ENCODE results near the gene C9orf57.
"Not testable (repeated sequence)": the region's sequence is repeated elsewhere in the genome, so short reads cannot be mapped to it uniquely, and the experiment has no call there.

The C9orf57 gene

DNA sequence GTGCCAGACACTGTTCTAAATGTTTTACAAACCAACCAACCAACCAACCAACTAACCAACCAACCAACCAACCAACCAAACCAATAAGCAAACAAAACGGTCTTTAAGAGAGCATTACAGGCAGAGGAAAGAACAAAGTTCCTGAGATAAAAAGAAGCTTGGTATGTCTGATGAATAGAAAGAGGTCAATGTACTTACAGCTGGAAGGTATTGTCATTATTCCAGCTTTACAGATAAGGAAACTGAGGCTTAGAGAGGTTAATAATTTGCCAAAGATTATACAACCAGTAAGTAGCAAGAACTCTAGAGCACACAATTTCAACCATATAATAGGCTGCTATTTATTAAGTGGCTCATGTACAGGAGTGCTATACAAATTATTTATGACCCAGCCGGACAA is 29.6 kb downstream of the C9orf57 start:
- 91 to 92% methylated on average over 1 of the region's 2 CpGs for WGBS, 2 experiments
- no peak overlapping the region for H3K27ac ChIP-seq (ENCODE audit: insufficient read depth, low read depth, low read length, poor library complexity, severe bottlenecking)
- H3K4me1 ChIP-seq (ENCODE audit: control insufficient read depth, insufficient read depth, low read length), result no peaks in the 10 kb centered on the region
- H3K27me3 ChIP-seq (ENCODE audit: control insufficient read depth, insufficient read depth, low read length, poor library complexity, severe bottlenecking), result no peaks in the 10 kb centered on the region
- no peak overlapping the region for H3K4me3 ChIP-seq (ENCODE audit: insufficient read depth, low read depth, low read length)
- no peaks in the 10 kb centered on the region for H3K9me3 ChIP-seq (ENCODE audit: control insufficient read depth, low read length)
- no peaks in the 10 kb centered on the region for H3K36me3 ChIP-seq (ENCODE audit: control insufficient read depth, insufficient read depth, low read length)

DNA sequence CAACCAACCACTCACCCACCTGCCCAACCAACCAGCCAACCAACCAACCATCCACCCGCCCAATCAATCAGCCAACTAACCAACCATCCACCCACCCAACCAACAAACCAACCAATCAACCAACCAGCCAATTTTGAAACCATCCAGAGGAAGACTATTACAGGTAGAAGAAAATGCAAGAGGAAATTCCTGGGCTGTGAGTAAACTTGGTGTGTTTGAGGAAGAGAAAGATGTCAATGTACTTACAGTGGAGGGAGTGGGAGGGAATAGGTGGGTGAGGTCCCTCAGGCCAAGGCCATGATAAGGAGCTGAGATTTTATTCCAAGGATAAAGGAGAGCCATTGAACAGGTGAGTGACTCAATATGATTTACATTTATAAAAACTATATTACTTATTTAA is 30.4 kb downstream of the C9orf57 start:
- H3K4me3 ChIP-seq (ENCODE audit: insufficient read depth, low read depth, low read length), result no peak overlapping the region
- no peaks in the 10 kb centered on the region for H3K36me3 ChIP-seq (ENCODE audit: control insufficient read depth, insufficient read depth, low read length)
- H3K4me1 ChIP-seq (ENCODE audit: control insufficient read depth, insufficient read depth, low read length), result no peaks in the 10 kb centered on the region
- no peaks in the 10 kb centered on the region for H3K27me3 ChIP-seq (ENCODE audit: control insufficient read depth, insufficient read depth, low read length, poor library complexity, severe bottlenecking)
- H3K27ac ChIP-seq (ENCODE audit: insufficient read depth, low read depth, low read length, poor library complexity, severe bottlenecking), result no peak overlapping the region
- H3K9me3 ChIP-seq (ENCODE audit: control insufficient read depth, low read length), result no peaks in the 10 kb centered on the region
- WGBS, 2 experiments, result 89% methylated on average over 1 of the region's 1 CpG

DNA sequence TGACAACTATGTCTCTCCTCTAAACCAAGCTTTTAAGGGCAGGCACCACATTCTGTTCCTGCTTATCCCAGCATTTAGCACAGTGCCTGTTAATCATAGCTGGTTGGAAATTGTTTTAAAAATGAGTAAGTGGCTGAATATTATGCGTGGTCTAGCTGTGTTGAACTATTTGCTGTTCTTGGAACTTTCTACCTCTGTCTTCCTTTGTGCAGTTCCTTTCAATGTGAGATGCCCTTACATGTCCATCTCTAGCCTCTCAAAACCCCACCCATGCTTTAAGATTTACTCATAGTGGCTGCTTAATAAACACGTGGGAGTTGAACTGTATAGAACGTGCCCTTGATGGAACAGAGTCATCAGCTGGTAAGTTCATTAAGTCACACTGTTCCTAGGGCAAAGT is 34.5 kb downstream of the C9orf57 start:
- Histone ChIP-seq H3K4me3 (ENCODE audit: insufficient read depth, low read depth, low read length) (no peak overlapping the region), H3K27me3 (ENCODE audit: control insufficient read depth, insufficient read depth, low read length, poor library complexity, severe bottlenecking) (no peaks in the 10 kb centered on the region), H3K27ac (ENCODE audit: insufficient read depth, low read depth, low read length, poor library complexity, severe bottlenecking) (no peak overlapping the region), H3K4me1 (ENCODE audit: control insufficient read depth, insufficient read depth, low read length) (no peaks in the 10 kb centered on the region), H3K36me3 (ENCODE audit: control insufficient read depth, insufficient read depth, low read length) (no peaks in the 10 kb centered on the region), H3K9me3 (ENCODE audit: control insufficient read depth, low read length) (no peaks in the 10 kb centered on the region)
- 83 to 92% methylated on average over 3 of the region's 3 CpGs for WGBS, 2 experiments

DNA sequence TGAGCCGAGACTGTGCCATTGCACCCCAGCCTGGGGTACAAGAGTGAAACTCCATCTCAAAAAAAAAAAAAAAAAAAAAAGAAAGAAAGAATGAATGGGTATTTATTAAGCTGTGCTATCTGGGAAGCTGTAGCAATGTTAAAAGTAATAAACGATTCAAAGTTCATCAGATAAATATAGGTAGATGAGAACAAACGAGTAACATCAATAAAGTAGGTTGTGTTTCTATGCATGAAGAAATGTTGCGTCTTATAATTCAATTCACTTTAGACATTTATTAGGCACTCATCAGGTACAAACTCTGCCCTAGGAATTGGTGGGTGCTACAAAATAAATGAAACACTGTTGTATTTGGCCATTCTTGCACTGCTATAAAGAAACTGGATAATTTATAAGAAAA is 36.8 kb downstream of the C9orf57 start:
- H3K9me3 ChIP-seq (ENCODE audit: control insufficient read depth, low read length), result no peaks in the 10 kb centered on the region
- no peak overlapping the region for H3K4me3 ChIP-seq (ENCODE audit: insufficient read depth, low read depth, low read length)
- H3K36me3 ChIP-seq (ENCODE audit: control insufficient read depth, insufficient read depth, low read length), result no peaks in the 10 kb centered on the region
- H3K27me3 ChIP-seq (ENCODE audit: control insufficient read depth, insufficient read depth, low read length, poor library complexity, severe bottlenecking), result no peaks in the 10 kb centered on the region
- H3K27ac ChIP-seq (ENCODE audit: insufficient read depth, low read depth, low read length, poor library complexity, severe bottlenecking), result no peak overlapping the region
- H3K4me1 ChIP-seq (ENCODE audit: control insufficient read depth, insufficient read depth, low read length), result no peaks in the 10 kb centered on the region
- 95 to 100% methylated on average over 3 to 4 of the region's 4 CpGs for WGBS, 2 experiments

DNA sequence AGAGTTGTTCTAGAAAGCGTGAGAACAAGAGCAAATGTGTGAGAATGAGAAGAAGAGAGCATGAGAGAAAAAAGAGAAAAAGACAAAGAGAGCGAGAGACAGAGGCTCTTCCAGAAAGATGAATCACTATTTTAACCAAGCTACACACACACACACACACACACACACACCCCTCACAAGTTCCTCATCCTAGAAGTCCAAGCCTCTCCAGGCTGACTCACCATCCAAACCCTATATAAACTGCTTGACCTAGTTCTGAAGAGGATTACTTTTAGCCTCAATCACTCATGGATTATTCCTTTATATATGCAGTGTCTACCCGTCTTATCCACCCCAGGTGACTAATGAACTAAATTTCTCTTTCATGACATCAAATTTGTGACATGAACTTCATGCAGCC is 37.6 kb downstream of the C9orf57 start:
- H3K27ac ChIP-seq (ENCODE audit: insufficient read depth, low read depth, low read length, poor library complexity, severe bottlenecking), result no peak overlapping the region
- WGBS, 2 experiments, result 86 to 91% methylated on average over 2 to 3 of the region's 3 CpGs

DNA sequence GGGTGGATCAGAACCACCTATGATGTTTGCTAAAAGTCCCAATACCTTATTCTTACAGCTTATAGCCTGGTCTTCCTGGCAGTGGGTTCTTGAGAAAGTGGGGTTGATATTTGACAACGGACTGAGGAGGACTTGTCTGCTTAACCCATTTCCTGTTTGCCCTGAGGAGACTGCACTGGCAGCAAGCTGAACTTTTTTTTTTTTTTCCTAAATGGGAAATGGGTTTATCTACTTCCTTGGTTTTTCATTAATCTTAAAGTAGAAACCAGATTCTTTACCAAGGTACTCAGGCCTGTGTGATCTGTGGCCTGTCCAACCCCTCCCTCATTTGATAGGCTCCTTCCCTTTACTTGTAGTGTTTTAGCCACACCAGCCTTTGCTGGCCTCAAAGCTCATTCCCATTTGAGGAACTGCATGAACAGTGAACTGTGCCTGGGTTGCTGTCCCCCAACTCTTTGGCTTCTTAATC is 47.1 kb downstream of the C9orf57 start:
- no peaks in the 10 kb centered on the region for H3K27me3 ChIP-seq (ENCODE audit: control insufficient read depth, insufficient read depth, low read length, poor library complexity, severe bottlenecking)
- WGBS, 2 experiments, result 46 to 80% methylated on average over 1 of the region's 1 CpG
- H3K36me3 ChIP-seq (ENCODE audit: control insufficient read depth, insufficient read depth, low read length), result no peaks in the 10 kb centered on the region
- no peak overlapping the region for H3K4me3 ChIP-seq (ENCODE audit: insufficient read depth, low read depth, low read length)
- no peaks in the 10 kb centered on the region for H3K4me1 ChIP-seq (ENCODE audit: control insufficient read depth, insufficient read depth, low read length)
- no peak overlapping the region for H3K27ac ChIP-seq (ENCODE audit: insufficient read depth, low read depth, low read length, poor library complexity, severe bottlenecking)
- no peaks in the 10 kb centered on the region for H3K9me3 ChIP-seq (ENCODE audit: control insufficient read depth, low read length)

More for the DNA sequence above, 37.6 kb downstream of the C9orf57 start:
- H3K4me1 ChIP-seq (ENCODE audit: control insufficient read depth, insufficient read depth, low read length), result no peaks in the 10 kb centered on the region
- no peak overlapping the region for H3K4me3 ChIP-seq (ENCODE audit: insufficient read depth, low read depth, low read length)
- no peaks in the 10 kb centered on the region for H3K36me3 ChIP-seq (ENCODE audit: control insufficient read depth, insufficient read depth, low read length)
- no peaks in the 10 kb centered on the region for H3K9me3 ChIP-seq (ENCODE audit: control insufficient read depth, low read length)
- H3K27me3 ChIP-seq (ENCODE audit: control insufficient read depth, insufficient read depth, low read length, poor library complexity, severe bottlenecking), result no peaks in the 10 kb centered on the region

DNA sequence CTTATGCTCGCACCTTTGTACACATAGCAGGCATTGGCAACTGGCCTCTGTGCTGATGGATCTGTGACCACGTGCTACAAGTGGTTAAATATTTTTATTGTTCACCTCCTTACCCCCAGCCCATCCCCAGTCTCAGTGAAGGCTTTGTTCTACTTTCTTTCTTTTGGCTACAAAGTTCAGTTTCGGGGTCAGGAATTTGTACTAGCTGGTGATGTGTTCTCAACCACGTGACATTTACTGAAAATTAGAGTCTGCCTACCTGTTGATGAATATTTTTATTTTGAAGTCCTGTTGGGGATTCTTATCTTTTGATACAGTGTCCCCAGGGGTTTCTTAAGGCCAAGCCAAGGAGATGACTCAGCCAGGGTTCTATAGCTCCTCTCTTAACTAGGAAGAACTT is 47.8 kb downstream of the C9orf57 start:
- H3K9me3 ChIP-seq (ENCODE audit: control insufficient read depth, low read length), result no peaks in the 10 kb centered on the region
- no peak overlapping the region for H3K4me3 ChIP-seq (ENCODE audit: insufficient read depth, low read depth, low read length)
- 96% methylated on average over 4 of the region's 4 CpGs for WGBS, 2 experiments
- no peaks in the 10 kb centered on the region for H3K36me3 ChIP-seq (ENCODE audit: control insufficient read depth, insufficient read depth, low read length)
- no peaks in the 10 kb centered on the region for H3K27me3 ChIP-seq (ENCODE audit: control insufficient read depth, insufficient read depth, low read length, poor library complexity, severe bottlenecking)
- H3K27ac ChIP-seq (ENCODE audit: insufficient read depth, low read depth, low read length, poor library complexity, severe bottlenecking), result no peak overlapping the region
- no peaks in the 10 kb centered on the region for H3K4me1 ChIP-seq (ENCODE audit: control insufficient read depth, insufficient read depth, low read length)

DNA sequence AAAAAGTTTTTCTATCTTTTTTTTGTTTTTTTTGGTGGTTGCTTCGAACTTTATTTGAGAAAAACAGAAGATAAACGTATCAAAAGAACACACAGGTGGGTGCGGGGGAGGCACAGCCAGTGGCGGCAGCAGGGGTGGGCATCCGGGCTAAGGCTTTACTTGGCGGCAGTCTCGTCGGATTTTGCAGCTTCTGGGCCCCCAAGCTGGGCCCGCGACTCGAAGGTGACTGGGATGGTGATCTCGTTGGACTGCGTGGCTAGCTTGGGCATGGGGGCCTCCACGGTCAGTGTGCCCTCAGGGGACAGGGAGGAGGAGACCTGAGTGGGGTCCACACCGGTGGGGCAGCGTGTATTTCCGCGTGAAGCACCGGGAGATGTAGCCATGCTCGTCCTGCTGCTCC is 52.7 kb downstream of the C9orf57 start:
- not testable (repeated sequence) for H3K4me3 ChIP-seq (ENCODE audit: insufficient read depth, low read depth, low read length); H3K4me1 ChIP-seq (ENCODE audit: control insufficient read depth, insufficient read depth, low read length); H3K36me3 ChIP-seq (ENCODE audit: control insufficient read depth, insufficient read depth, low read length); H3K9me3 ChIP-seq (ENCODE audit: control insufficient read depth, low read length); H3K27ac ChIP-seq (ENCODE audit: insufficient read depth, low read depth, low read length, poor library complexity, severe bottlenecking); H3K27me3 ChIP-seq (ENCODE audit: control insufficient read depth, insufficient read depth, low read length, poor library complexity, severe bottlenecking)
- 88 to 91% methylated on average over 20 of the region's 20 CpGs for WGBS, 2 experiments

DNA sequence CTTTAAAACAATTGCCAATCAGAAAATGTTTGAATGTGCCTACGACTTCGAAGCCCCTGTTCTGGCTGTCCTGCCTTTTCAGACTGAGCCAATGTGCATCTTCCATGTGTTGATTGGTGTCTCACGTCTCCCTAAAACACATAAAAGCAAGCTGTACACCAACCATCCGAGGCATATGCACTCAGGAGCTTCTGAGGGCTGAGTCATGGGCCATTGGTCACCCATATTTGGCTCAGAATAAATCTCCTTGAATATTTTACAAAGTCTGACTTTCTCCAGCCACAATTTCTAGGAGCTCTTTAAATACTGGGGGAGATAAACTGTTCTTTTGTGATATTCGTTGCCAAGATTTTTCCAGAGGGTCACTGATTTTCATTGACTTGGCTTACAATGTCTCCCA is 53.9 kb downstream of the C9orf57 start:
- WGBS, 2 experiments, result 86 to 90% methylated on average over 5 of the region's 5 CpGs
- no peaks in the 10 kb centered on the region for H3K27me3 ChIP-seq (ENCODE audit: control insufficient read depth, insufficient read depth, low read length, poor library complexity, severe bottlenecking)
- H3K4me1 ChIP-seq (ENCODE audit: control insufficient read depth, insufficient read depth, low read length), result no peaks in the 10 kb centered on the region
- H3K4me3 ChIP-seq (ENCODE audit: insufficient read depth, low read depth, low read length), result no peak overlapping the region
- no peaks in the 10 kb centered on the region for H3K9me3 ChIP-seq (ENCODE audit: control insufficient read depth, low read length)
- H3K27ac ChIP-seq (ENCODE audit: insufficient read depth, low read depth, low read length, poor library complexity, severe bottlenecking), result no peak overlapping the region
- H3K36me3 ChIP-seq (ENCODE audit: control insufficient read depth, insufficient read depth, low read length), result no peaks in the 10 kb centered on the region

DNA sequence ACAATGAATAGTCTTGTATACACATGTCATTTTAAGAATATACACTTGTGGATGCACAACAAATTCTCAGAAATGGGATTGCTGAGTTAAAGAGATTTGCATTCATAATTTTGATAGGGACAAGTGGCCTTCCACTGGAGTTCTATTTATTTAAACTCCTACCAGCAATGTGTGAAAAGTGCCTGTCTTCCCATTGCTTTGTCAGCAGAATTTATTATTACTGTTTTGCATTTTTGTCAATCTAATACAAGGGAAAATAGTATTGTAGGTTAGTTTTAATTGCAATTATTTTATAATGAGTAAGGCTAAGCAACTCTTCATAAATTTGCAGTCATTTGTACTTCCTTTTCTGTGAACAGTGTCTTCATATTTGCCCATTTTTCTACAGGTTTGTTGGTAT is 55.0 kb downstream of the C9orf57 start:
- H3K27ac ChIP-seq (ENCODE audit: insufficient read depth, low read depth, low read length, poor library complexity, severe bottlenecking), result no peak overlapping the region
- H3K9me3 ChIP-seq (ENCODE audit: control insufficient read depth, low read length), result peaks cover 2% of the 10 kb centered on the region
- H3K4me3 ChIP-seq (ENCODE audit: insufficient read depth, low read depth, low read length), result no peak overlapping the region
- no peaks in the 10 kb centered on the region for H3K4me1 ChIP-seq (ENCODE audit: control insufficient read depth, insufficient read depth, low read length)
- no peaks in the 10 kb centered on the region for H3K36me3 ChIP-seq (ENCODE audit: control insufficient read depth, insufficient read depth, low read length)
- H3K27me3 ChIP-seq (ENCODE audit: control insufficient read depth, insufficient read depth, low read length, poor library complexity, severe bottlenecking), result no peaks in the 10 kb centered on the region
